GM21360 (cell line): ENCODE measurements around the gene DMRT1.
A peak's percentile ranks its signal among the peaks of the same experiment; 100 is the strongest.
"Not testable (repeated sequence)": the region's sequence is repeated elsewhere in the genome, so short reads cannot be mapped to it uniquely, and the experiment has no call there.

Source experiments
- ATAC-seq: cut with Tn5 transposase; IDR thresholded peaks from one replicate; pipeline ENCODE4 v1.9.1; 2021; ENCODE audit warnings: mild to moderate bottlenecking, moderate library complexity; ENCODE audit not compliant: unreplicated experiment

Gene DMRT1

GRCh38 chr9:994005-994404 is 152.5 kb downstream of the DMRT1 start:
- ATAC-seq: peak; percentile 72

- ATAC-seq: no peak
Measured at GRCh38 chr9:995192-995591, 153.7 kb downstream of the DMRT1 start.

DNA sequence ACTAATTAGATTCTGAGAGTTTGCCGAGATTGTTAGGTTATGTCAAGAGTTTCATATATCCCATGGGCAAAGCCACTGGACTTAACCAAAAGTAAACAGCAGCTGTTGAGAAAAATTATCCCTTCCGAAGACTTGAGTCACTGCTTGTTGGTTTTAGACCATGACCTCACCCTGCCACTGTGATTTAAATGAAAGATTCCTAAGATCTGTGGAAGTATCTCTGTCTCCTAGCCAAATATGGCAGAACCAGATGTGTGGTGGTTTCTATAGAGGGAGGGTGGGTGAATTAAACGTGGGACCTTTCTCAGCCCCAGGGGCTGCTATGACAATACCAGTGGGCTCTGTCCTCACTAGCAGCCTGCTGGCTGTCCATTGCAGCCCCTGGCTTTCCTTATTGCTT is 154.3 kb downstream of the DMRT1 start:
- ATAC-seq: no peak

GRCh38 chr9:998299-999110 is 157.0 kb downstream of the DMRT1 start:
- not testable (repeated sequence) for ATAC-seq

DNA sequence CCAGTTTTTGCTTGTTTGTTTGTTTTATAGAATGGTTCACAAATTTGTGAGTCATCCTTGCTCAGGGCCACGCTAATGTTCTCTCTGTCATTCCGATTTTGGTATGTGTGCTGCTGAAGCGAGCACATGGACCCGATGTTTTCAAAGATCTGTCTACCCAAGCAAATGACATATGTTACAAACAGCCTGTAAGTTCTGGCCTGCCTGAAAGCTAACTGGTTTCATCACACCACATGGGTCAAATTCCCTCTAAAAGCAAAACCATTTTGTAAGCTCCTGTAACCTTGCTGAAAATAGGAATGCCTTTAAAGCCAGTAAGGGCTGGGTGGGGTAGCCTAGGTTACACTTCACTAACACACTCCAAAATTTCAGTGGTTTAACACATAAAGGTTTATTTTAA is 160.3 kb downstream of the DMRT1 start:
- no peak for ATAC-seq

GRCh38 chr9:1002678-1003077 is 161.2 kb downstream of the DMRT1 start:
- peak; percentile 41 for ATAC-seq

GRCh38 chr9:1005043-1005667 is 163.7 kb downstream of the DMRT1 start:
- ATAC-seq: peak; percentile 42

DNA sequence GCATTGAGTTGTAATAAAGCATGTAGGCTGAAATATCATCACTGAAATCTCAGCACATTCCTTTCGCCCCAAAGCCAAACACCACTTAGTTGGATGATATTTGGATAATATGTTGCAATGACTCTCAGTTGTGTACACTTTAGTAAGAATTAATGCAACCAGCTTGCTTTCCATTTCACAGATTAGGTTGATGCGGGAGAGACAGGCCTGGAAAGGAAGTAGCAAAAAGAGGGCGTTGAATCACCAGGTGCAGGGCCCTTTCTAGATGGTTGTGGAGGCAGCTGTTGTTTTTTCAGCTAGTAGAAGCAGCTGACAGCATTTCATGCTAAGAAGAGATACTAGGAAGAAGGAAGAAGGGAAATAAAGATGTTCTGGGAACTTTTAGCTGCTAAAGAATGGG is 165.8 kb downstream of the DMRT1 start:
- ATAC-seq: no peak

- no peak for ATAC-seq
Measured at GRCh38 chr9:1008216-1008615, 166.7 kb downstream of the DMRT1 start.

- peak; percentile 97 for ATAC-seq
Measured at GRCh38 chr9:1009101-1009707, 167.7 kb downstream of the DMRT1 start.

DNA sequence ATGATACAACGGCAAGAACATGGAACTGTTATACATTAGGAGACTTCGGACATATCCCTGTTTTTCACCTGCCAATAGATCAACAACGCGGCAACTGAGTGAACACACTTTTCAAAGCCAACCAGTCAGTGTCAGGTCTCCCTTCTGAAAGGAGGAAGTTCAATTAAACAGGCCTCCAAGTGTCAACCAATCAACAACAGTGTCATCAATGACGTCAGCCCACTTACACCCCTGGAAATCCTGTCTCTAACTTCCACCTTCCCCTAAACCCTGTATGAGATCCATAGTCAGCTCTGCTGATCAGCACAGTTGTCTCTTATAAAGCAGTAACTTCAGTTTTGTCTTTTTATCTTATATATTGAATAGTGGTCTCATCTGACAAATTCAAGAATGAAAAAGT is 171.5 kb downstream of the DMRT1 start:
- ATAC-seq: no peak

DNA sequence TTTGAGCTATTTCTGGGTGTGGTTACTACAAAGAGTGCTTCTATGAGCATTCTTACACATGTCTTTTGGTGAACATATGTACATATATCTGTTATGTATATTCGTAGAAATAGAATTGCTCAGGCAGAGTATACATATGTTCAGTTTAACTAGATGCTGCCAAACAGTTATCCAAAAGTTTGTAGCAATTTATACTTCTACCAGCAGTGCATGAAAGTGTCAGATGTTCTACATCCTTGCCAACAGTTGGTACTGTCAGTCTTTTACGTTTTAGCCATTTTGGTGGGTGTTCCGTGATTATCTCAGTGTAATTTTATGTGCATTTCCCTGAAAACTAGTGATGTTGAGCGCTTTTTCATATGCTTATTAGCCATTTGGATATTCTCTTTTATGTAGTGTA is 172.7 kb downstream of the DMRT1 start:
- no peak for ATAC-seq

GRCh38 chr9:1014640-1015039 is 173.1 kb downstream of the DMRT1 start:
- no peak for ATAC-seq

DNA sequence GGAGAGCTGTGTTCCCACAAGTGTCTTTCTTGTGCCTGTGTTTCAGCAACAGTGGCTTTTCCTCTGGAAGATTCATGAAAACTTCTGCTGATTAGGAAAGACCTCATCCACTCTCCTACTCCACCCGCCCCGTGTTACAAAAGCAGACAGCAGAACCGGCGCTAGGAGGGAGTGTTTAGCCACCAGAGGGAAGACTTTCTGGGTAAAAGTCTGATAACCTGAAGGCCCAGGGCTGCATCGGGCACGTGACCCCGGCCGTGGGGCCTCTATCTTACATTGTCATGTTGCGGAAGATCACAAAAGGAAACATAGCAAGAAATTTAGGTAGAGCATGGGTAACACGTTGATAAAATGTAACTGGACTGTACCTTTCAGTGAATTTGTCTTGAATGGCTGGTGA is 176.6 kb downstream of the DMRT1 start:
- ATAC-seq: peak; percentile 72
